K562 (cell line): ENCODE data around the gene RPN1. TPM values are rescaled to one million over a fixed set of nuclear protein-coding genes. Genes with fewer than 3 reads are reported as not detected.
A peak's percentile ranks its signal among the peaks of the same experiment; 100 is the strongest.

ENCODE experiments used
- ATF4 ChIP-seq: fragments of 450-650 bp; formaldehyde crosslinking; IDR thresholded peaks from 2 replicates; pipeline ENCODE4 v1.4.0; 2022; ENCODE audit warnings: mild to moderate bottlenecking, moderate library complexity
- CTCF ChIP-seq, 3 experiments: IDR thresholded peaks in 2 of 3; conservative IDR thresholded peaks in 1 of 3; 2 replicates each; pipeline ENCODE4 v1.5.1; 2011 to 2012; ENCODE audit warnings: low read length in 3 of 3, mild to moderate bottlenecking in 3 of 3, control low read depth in 2 of 3, improper control_type of control experiment in 1 of 3, inconsistent platforms in 1 of 3, low read depth in 1 of 3, mixed read lengths in 1 of 3, moderate library complexity in 1 of 3; ENCODE audit not compliant: insufficient read depth in 2 of 3
- DEAF1 ChIP-seq: fragments of 450-650 bp; formaldehyde crosslinking; IDR thresholded peaks from 2 replicates; pipeline ENCODE4 v1.4.0; 2020; ENCODE audit warnings: mild to moderate bottlenecking, moderate library complexity
- FOXJ3 ChIP-seq: sonication (generic); formaldehyde crosslinking; IDR thresholded peaks from 2 replicates; pipeline ENCODE4 v1.4.0; 2020; ENCODE audit warnings: mild to moderate bottlenecking, missing genetic modification reagents
- GTF2E2 ChIP-seq: fragments of 200-800 bp; sonication (Bioruptor generic); IDR thresholded peaks from 2 replicates; pipeline ENCODE4 v1.6.1; 2016; ENCODE audit warnings: missing genetic modification characterization, missing compliant biosample characterization
- HMBOX1 ChIP-seq: sonication (generic); IDR thresholded peaks from 2 replicates; pipeline ENCODE4 v1.6.1; 2016
- NFE2L1 ChIP-seq: fragments of 450-650 bp; IDR thresholded peaks from 2 replicates; pipeline ENCODE4 v1.6.1; 2016; ENCODE audit warnings: missing genetic modification characterization, low read depth, mild to moderate bottlenecking, missing compliant biosample characterization, moderate library complexity, borderline replicate concordance
- NR2F6 ChIP-seq: fragments of 450-650 bp; formaldehyde crosslinking; IDR thresholded peaks from 2 replicates; pipeline ENCODE4 v1.4.0; 2020; ENCODE audit warnings: mild to moderate bottlenecking
- STAG1 ChIP-seq: sonication (generic); formaldehyde crosslinking; IDR thresholded peaks from 2 replicates; pipeline ENCODE4 v1.5.0; 2020; ENCODE audit warnings: missing genetic modification reagents, borderline replicate concordance
- TCF7 ChIP-seq: sonication (generic); IDR thresholded peaks from 2 replicates; pipeline ENCODE4 v1.6.1; 2016; ENCODE audit warnings: antibody characterized with exemption, borderline replicate concordance
- WHSC1 ChIP-seq: IDR thresholded peaks from one replicate; pipeline ENCODE4 v1.6.1; 2012; ENCODE audit warnings: low read length, control low read depth, inconsistent platforms
- XRCC4 ChIP-seq: IDR thresholded peaks from one replicate; pipeline ENCODE4 v1.6.1; 2011; ENCODE audit not compliant: insufficient read depth, insufficient read length; ENCODE audit errors: extremely low read depth
- ZNF175 ChIP-seq: fragments of 200-800 bp; sonication (Bioruptor generic); IDR thresholded peaks from 2 replicates; pipeline ENCODE4 v1.6.1; 2016; ENCODE audit warnings: low read depth, mild to moderate bottlenecking, missing genetic modification characterization, missing compliant biosample characterization
- polyA plus RNA-seq, 8 experiments: library from polyadenylated mRNA; depleted of rRNA in 4 of 8; stranded (reverse) in 5 of 8; unstranded in 3 of 8; fragments of >200 nt; fragmentation: Nextera tagmentation in 2 of 8; fragmentation: Illumina TruSeq in 1 of 8; extraction: Ambion mirVana in 2 of 8; extraction: Trizol in 1 of 8; gene quantifications; 2 replicates each; pipeline versions ENCODE4 v1.2.1 to v1.2.3, GENCODE V29; 2011 to 2014; ENCODE audit warnings: inconsistent platforms in 1 of 8, missing spikeins in 1 of 8
- total RNA-seq, 7 experiments: library from RNA; depleted of rRNA in 6 of 7; stranded (reverse); fragments of >200 nt in 6 of 7; fragmentation: Illumina TruSeq in 2 of 7; extraction: Trizol in 2 of 7; gene quantifications; 2 replicates each; pipeline versions ENCODE4 v1.2.1 to v1.2.3, GENCODE V29; 2011 to 2021; ENCODE audit warnings: low replicate concordance in 1 of 7
- TF ChIP-seq, protein P1 (sequence below): IDR thresholded peaks from 2 replicates; pipeline ENCODE4 v1.6.1; 2011; ENCODE audit warnings: borderline replicate concordance, low read depth, mild to moderate bottlenecking, moderate library complexity, low read length; ENCODE audit not compliant: insufficient read depth, poor library complexity, severe bottlenecking
- TF ChIP-seq, protein P2 (sequence below), 2 experiments: fragments of 450-650 bp in 1 of 2; IDR thresholded peaks; 2 replicates each; pipeline ENCODE4 v1.6.1; 2011 to 2017; ENCODE audit warnings: low read depth in 2 of 2, antibody characterized with exemption in 1 of 2, borderline replicate concordance in 1 of 2, low read length in 1 of 2, mild to moderate bottlenecking in 1 of 2, mixed read lengths in 1 of 2; ENCODE audit not compliant: control insufficient read depth in 1 of 2

Gene RPN1
- total and polyA plus RNA-seq, 9 of the 15 experiments (the other 6 are each of a cell fraction or from before 2014, with no cell fraction given): 39.5 to 300 (median 148) TPM

DNA sequence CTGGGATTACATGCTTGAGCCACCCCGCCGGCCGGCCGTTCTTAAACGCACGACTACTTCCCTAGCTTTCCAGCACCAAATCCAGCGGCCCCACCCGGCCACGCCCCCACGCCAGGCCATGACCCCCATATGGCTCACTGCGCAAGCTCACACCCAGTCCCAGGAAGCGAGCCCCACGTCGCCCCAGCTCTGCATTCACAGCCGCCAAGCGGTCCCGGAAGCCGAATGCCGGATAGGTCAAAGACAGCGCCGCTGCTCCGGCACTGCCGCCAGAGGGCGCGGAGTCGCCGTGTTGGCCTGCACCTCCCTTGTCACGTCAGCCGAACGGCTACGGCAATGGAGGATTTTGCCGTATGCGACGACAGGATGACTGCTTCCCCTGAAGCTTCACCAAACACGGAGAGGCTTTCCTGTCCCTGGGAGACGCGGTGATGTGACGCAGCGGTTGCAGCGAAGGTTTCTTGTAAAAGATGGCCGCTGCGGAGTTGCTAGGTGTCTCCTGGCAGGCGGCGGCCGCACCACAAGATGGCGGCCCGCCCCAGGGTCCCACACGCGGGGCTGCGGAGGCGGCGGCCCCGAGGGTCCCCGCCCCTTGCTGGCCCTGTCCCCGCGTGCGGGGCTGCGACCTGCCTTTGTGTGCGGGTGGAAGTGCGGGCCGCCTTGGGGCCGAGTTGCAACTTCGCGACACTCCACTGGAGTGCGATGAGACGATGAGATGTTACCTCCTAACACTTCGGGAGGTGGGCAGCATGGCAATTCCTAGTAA lies 30.2 kb upstream of the RPN1 start (continued):
- TF ChIP-seq ATF4 (CRISPR knock-in tag) (no peak), HMBOX1 (no peak), WHSC1 (no peak), NFE2L1 (tag) (no peak), XRCC4 (no peak), GTF2E2 (tag) (peak; percentile 84; the same call in 1 of the 2 replicates), CTCF (IDR thresholded peaks at IDR 0.05 in 2 of 3, conservative IDR thresholded peaks at IDR 0.05 in 1 of 3; ENCODE audit: insufficient read depth in 2 of 3, low read depth in 1 of 3, low read length in 3 of 3) (peak; percentile 89 to 97 (median 92)), TCF7 (no peak), FOXJ3 (CRISPR knock-in tag) (no peak), NR2F6 (CRISPR knock-in tag) (no peak), STAG1 (CRISPR knock-in tag) (no peak), DEAF1 (no peak), ZNF175 (CRISPR knock-in tag) (peak; percentile 61; the same call in 1 of the 2 replicates)
- TF ChIP-seq, protein P1, sequence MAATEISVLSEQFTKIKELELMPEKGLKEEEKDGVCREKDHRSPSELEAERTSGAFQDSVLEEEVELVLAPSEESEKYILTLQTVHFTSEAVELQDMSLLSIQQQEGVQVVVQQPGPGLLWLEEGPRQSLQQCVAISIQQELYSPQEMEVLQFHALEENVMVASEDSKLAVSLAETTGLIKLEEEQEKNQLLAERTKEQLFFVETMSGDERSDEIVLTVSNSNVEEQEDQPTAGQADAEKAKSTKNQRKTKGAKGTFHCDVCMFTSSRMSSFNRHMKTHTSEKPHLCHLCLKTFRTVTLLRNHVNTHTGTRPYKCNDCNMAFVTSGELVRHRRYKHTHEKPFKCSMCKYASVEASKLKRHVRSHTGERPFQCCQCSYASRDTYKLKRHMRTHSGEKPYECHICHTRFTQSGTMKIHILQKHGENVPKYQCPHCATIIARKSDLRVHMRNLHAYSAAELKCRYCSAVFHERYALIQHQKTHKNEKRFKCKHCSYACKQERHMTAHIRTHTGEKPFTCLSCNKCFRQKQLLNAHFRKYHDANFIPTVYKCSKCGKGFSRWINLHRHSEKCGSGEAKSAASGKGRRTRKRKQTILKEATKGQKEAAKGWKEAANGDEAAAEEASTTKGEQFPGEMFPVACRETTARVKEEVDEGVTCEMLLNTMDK: peak; percentile 89
- TF ChIP-seq, protein P2, sequence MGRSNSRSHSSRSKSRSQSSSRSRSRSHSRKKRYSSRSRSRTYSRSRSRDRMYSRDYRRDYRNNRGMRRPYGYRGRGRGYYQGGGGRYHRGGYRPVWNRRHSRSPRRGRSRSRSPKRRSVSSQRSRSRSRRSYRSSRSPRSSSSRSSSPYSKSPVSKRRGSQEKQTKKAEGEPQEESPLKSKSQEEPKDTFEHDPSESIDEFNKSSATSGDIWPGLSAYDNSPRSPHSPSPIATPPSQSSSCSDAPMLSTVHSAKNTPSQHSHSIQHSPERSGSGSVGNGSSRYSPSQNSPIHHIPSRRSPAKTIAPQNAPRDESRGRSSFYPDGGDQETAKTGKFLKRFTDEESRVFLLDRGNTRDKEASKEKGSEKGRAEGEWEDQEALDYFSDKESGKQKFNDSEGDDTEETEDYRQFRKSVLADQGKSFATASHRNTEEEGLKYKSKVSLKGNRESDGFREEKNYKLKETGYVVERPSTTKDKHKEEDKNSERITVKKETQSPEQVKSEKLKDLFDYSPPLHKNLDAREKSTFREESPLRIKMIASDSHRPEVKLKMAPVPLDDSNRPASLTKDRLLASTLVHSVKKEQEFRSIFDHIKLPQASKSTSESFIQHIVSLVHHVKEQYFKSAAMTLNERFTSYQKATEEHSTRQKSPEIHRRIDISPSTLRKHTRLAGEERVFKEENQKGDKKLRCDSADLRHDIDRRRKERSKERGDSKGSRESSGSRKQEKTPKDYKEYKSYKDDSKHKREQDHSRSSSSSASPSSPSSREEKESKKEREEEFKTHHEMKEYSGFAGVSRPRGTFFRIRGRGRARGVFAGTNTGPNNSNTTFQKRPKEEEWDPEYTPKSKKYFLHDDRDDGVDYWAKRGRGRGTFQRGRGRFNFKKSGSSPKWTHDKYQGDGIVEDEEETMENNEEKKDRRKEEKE (IDR thresholded peaks at IDR 0.05; ENCODE audit: borderline replicate concordance in 1 of 2, control insufficient read depth in 1 of 2, low read depth in 2 of 2, low read length in 1 of 2): no peak
